ENCODE results near the gene BMP8A. TPM values are rescaled to one million over a fixed set of nuclear protein-coding genes. Genes with fewer than 3 reads are reported as not detected.

BMP8A gene
- total RNA-seq, 1 donor from 2014 or later: 1.5 TPM

- intact Hi-C loops (cut with DNase I): no loop called here
- no peak for DNase-seq (ENCODE audit: low spot score)
Measured at GRCh38 chr1:39561279-39561678, 69.8 kb downstream of the BMP8A start.

GRCh38 chr1:39562886-39563285 lies 71.5 kb downstream of the BMP8A start:
- intact Hi-C loops (cut with DNase I): no loop called here
- no peak for DNase-seq (ENCODE audit: low spot score)

GRCh38 chr1:39563669-39564068 lies 72.2 kb downstream of the BMP8A start:
- DNase-seq (ENCODE audit: low spot score): no peak
- intact Hi-C loops (cut with DNase I): no loop called here

- intact Hi-C loops (cut with DNase I): no loop called here
- no peak for DNase-seq (ENCODE audit: low spot score)
Measured at GRCh38 chr1:39564340-39564739, 72.9 kb downstream of the BMP8A start.

- intact Hi-C loops (cut with DNase I): no loop called here
- no peak for DNase-seq (ENCODE audit: low spot score)
Measured at GRCh38 chr1:39564941-39565340, 73.5 kb downstream of the BMP8A start.

GRCh38 chr1:39566441-39567137 lies 75.2 kb downstream of the BMP8A start:
- intact Hi-C loops (cut with DNase I): no loop called here
- no peak for DNase-seq (ENCODE audit: low spot score)

GRCh38 chr1:39567302-39567701 lies 75.9 kb downstream of the BMP8A start:
- intact Hi-C loops (cut with DNase I): no loop called here
- no peak for DNase-seq (ENCODE audit: low spot score)

- intact Hi-C loops (cut with DNase I): no loop called here
- no peak for DNase-seq (ENCODE audit: low spot score)
Measured at GRCh38 chr1:39568208-39568607, 76.8 kb downstream of the BMP8A start.

- intact Hi-C loops (cut with DNase I): no loop called here
- no peak for DNase-seq (ENCODE audit: low spot score)
Measured at GRCh38 chr1:39569034-39569433, 77.6 kb downstream of the BMP8A start.

GRCh38 chr1:39570477-39571177 lies 79.2 kb downstream of the BMP8A start:
- intact Hi-C loops (cut with DNase I): no loop called here
- DNase-seq (ENCODE audit: low spot score): no peak

- intact Hi-C loops (cut with DNase I): no loop called here
- DNase-seq (ENCODE audit: low spot score): no peak
Measured at GRCh38 chr1:39571178-39571483, 79.7 kb downstream of the BMP8A start.

- intact Hi-C loops (cut with DNase I): no loop called here
- DNase-seq (ENCODE audit: low spot score): no peak
Measured at GRCh38 chr1:39572379-39573096, 81.1 kb downstream of the BMP8A start.

GRCh38 chr1:39573097-39573465 lies 81.6 kb downstream of the BMP8A start:
- intact Hi-C loops (cut with DNase I): no loop called here
- DNase-seq (ENCODE audit: low spot score): no peak

GRCh38 chr1:39573736-39574624 lies 82.5 kb downstream of the BMP8A start:
- intact Hi-C loops (cut with DNase I): loop anchor here (2.0 kb wide), 1 partner anchor 33 kb away; no protein-coding TSS in a partner anchor
- no peak for DNase-seq (ENCODE audit: low spot score)

- DNase-seq (ENCODE audit: low spot score): no peak
Measured at GRCh38 chr1:39574646-39575045, 83.2 kb downstream of the BMP8A start.

More at GRCh38 chr1:39574646-39575045, 83.2 kb downstream of the BMP8A start:
- intact Hi-C loops (cut with DNase I): loop anchor here (2.0 kb wide), 1 partner anchor 34 kb away; no protein-coding TSS in a partner anchor

Other genes with a start within 250 kb of the BMP8A start
- gene PABPC4, start 85.2 kb downstream of the BMP8A start, total RNA-seq: 239 TPM
- 20.5 TPM for gene HEYL, start 148.0 kb downstream of the BMP8A start, total RNA-seq
- 25.0 TPM for gene NT5C1A, start 180.5 kb downstream of the BMP8A start, total RNA-seq
- gene HPCAL4, start 199.8 kb downstream of the BMP8A start, total RNA-seq: 0.05 TPM
- gene PPIE, start 247.2 kb downstream of the BMP8A start, total RNA-seq: 26.4 TPM